GM21576 (cell line): Measurements from ENCODE around the gene RIC8B.
A peak's percentile ranks its signal among the peaks of the same experiment; 100 is the strongest.
"Not testable (repeated sequence)": the region's sequence is repeated elsewhere in the genome, so short reads cannot be mapped to it uniquely, and the experiment has no call there.

ENCODE experiments used
- ATAC-seq: cut with Tn5 transposase; IDR thresholded peaks from one replicate; pipeline ENCODE4 v1.9.1; 2021; ENCODE audit warnings: mild to moderate bottlenecking, moderate library complexity; ENCODE audit not compliant: unreplicated experiment

The RIC8B gene

DNA sequence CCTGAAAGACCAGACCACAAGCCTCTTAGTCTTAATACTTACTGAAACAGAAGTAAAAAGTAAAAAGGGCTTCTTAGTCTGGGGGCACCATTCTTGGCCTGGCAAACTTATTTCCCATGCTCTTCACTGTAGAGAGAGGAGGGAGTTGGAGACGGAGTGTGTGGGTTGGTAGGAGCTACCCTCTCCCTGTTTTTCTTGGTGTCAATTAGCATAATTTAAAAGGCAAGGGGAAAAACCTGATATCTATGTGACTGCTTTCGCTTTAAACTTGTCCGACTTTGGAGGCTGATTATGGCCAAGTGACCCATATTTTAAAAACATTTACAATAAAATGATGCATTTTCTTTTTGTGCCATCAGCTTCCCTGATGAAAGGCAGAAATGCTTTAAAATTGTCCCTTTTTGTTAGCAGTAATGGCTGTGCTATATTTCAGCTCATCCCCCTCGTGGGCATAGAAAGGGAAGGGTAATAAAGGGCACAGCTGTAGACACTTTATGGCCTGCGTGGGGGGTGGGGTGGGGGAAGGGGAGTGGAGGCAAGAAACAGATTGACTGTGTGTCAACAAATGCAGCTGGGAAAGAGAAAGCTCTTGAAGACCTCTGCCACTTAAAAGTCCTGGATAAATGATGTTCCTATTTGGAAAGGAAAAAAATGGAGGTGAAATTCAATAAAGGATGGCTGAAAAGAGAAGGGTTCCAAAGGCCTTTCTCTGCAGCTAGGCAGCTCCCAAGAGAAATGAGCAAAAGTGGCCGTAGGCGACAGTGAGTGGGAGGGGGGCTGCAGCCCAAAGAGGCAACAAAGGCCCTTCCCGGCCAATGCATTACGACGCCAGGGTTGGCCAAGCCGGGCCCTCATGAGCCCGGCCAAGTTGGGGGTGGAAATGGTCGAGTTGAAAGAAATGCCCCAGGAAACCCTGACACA lies 123.8 kb downstream of the RIC8B start:
- ATAC-seq: no peak

GRCh38 chr12:106900554-106900953 lies 126.1 kb downstream of the RIC8B start:
- ATAC-seq: no peak

DNA sequence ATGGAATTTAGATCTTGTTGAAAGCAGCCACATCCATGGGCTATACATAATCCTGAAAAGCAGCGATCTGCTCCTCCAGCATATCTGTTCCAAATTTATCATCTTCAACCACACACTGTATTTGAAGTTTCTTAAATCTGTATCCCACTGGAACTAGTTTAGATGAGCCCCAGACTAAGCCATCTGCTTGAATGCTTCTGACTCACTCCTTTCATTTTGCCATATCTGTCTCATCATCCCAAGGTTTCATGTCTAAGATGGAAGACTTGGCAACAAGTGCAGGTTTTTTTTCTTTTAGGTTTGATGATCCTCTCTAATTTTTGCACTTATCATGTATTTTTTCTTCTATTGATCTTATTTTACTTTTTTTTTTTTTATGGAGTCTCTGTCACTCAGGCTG lies 126.8 kb downstream of the RIC8B start:
- ATAC-seq: no peak

- ATAC-seq: no peak
Observed at GRCh38 chr12:106902053-106902452, 127.6 kb downstream of the RIC8B start.

DNA sequence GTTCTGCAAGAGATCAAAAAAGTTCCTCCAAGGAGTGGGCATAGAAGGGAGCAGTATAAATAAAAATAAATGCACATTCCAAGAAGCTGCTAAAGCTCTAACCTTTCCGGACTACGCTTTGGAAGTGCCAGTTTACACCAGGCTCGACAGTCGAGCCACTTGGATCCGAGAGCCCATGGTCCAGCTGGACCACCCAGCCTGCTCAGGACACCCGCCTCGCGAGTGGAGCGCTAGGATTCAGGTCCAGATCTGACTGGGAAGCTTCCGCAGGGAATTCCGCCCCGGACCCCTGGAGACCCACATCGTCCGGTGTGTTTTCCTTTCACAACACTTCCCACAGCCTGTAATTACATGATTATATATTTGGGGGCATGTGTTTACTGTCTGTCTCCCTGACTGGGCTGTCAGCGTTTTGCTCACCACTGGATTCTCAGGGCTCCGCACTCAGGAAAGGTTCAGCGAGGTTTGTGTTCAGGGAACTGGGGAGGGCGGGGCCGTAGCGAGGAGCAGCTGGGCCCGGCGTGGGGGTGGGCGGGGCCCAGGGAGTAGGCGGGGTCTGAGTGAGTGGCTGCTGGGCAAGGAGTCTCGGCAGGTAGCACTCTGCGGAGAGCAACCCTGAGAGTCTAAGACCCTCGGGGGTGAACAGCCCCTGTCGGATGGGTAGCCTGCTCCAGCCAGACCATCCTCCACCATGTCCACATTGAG lies 128.9 kb downstream of the RIC8B start:
- peak; percentile 83 for ATAC-seq

DNA sequence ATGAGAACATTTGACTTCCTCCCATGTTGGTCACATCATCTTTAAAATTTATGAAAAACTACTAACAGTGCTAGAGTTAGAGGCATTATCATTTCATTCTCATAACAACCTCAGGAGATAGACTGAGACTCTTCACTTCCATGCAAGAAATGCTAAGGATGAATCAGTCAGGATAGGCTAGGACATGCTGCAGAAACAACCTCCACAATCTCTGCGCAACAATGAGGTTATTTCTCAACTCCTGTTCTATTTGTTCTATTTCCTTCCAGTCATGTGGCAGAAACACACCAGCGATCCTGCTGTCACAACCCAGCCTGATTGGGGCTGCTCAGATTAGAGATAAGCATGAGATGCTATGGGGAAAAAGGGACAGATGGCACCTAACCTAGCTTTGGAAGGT lies 132.2 kb downstream of the RIC8B start:
- ATAC-seq: no peak

GRCh38 chr12:106907411-106907810 lies 132.9 kb downstream of the RIC8B start:
- no peak for ATAC-seq

GRCh38 chr12:106907846-106908245 lies 133.4 kb downstream of the RIC8B start:
- no peak for ATAC-seq

- ATAC-seq: no peak
Observed at GRCh38 chr12:106908561-106908960, 134.1 kb downstream of the RIC8B start.

- ATAC-seq: peak; percentile 59
Observed at GRCh38 chr12:106910202-106910601, 135.7 kb downstream of the RIC8B start.

GRCh38 chr12:106911581-106911980 lies 137.1 kb downstream of the RIC8B start:
- no peak for ATAC-seq

DNA sequence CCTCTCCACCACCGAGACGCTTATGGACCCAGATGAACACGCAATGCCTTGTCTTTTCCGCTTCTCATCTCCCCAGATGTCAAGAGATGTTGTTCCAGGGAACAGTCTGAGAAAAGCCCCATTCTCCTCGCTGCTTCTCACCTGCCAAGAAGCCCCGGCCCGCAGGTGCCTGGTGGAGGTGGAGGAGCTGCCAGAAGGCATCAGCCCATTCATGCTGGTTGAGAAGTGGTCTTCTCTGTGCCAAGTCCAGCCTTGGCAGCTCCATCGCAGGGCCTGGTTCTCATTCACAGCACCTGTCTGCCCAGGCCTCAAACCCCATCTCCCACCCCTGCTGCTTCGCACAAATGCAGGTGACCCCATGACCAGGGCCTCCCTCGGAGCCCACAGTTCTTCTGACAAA lies 139.0 kb downstream of the RIC8B start:
- ATAC-seq: no peak

GRCh38 chr12:106914796-106915634 lies 140.5 kb downstream of the RIC8B start:
- ATAC-seq: peak; percentile 65

- no peak for ATAC-seq
Observed at GRCh38 chr12:106915635-106916026, 141.1 kb downstream of the RIC8B start.

GRCh38 chr12:106917503-106917902 lies 143.0 kb downstream of the RIC8B start:
- ATAC-seq: no peak

DNA sequence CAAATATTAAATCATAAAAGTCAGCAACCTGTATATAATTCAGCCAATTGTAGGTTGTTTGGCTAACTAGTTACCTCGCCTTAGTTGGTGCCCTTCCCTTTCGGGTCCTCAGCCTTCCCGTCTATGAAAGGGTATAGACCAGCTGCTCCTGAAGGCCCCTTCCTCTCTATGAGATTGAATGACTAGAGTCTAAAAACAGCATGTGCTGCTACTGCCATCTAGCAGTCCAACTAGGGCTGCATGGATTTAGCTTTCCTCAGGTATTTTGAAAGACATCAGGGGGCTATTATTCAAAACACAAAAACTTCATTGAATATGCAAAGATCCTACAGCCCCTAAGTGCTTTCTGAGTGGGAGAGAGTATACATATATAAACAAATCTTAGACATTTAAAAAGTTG lies 144.3 kb downstream of the RIC8B start:
- no peak for ATAC-seq

DNA sequence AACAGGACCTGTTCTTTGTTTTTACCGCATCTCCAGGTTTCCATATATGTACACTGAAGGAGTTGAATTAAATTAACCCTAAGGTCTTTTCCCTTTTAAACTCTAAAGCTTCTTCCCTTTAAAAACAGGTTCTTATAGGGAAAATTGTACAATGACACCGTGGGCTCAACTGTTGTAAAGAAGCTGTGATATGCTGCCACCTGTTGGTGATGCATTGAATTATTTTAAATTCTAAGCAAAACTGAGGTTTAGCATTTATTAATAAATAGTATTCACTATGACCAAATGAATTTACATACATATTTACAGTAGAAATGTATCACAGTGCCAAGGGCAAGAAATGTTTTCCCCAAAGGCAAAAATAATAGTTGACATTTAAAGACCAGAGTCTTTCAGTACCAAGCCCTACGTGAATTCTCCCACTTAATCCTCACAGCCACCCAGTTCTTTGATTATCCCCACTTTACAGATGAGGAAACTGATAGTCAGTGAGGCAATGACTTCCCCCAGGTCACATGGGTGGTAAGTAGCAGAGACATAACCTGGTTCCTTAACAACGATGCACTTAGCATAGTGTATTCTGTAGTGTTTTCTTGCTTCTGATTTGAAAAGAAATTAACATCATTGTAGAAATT lies 145.5 kb downstream of the RIC8B start:
- no peak for ATAC-seq

DNA sequence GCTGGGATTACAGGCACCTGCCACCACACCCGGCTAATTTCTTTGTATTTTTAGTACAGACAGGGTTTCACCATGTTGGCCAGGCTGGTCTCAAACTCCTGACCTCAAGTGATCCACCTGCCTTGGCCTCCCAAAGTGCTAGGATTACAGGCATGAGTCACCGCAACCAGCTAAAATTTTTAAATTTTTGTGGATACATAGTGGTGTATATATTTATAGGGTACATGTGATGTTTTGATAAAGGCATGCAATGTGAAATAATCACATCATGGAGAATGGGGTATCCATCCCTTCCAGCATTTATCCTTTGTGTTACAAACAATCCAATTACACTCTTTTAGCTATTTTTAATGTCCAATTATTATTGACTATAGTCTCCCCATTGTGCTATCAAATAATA lies 147.5 kb downstream of the RIC8B start:
- ATAC-seq: not testable (repeated sequence)

DNA sequence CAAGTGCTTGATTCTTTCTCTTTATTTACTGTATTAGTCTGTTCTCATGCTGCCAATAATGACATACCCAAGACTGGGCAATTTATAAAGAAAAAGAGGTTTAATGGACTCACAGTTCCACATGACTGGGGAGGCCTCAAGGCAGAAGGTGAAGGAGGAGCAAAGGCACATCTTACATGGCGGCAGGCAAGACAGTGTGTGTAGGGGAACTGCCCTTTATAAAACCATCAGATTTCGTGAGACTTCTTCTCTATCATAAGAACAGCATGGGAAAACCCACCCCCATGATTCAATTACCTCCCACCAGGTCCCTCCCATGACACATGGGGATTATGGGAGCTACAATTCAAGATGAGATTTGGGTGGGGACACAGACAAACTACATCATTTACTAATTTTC lies 149.1 kb downstream of the RIC8B start:
- not testable (repeated sequence) for ATAC-seq

- ATAC-seq: no peak
Observed at GRCh38 chr12:106924268-106924861, 149.9 kb downstream of the RIC8B start.
